LNCaP clone FGC (cell line): ENCODE data around the gene NAALADL2.

Experiments
- DNase-seq: peaks from one replicate; pipeline ENCODE4 v3.0.0-alpha.2; 2011; ENCODE audit warnings: low read depth
- H3K4me3 ChIP-seq: 2 replicates; pipeline ENCODE4 v1.5.1; 2011; ENCODE audit warnings: mild to moderate bottlenecking, low read depth, low read length, control low read depth
- TF ChIP-seq, protein P1 (sequence below): IDR thresholded peaks from 2 replicates; pipeline ENCODE4 v1.5.1; 2012; ENCODE audit warnings: mild to moderate bottlenecking; ENCODE audit not compliant: control insufficient read depth, insufficient read depth; ENCODE audit errors: extremely low read depth

Gene NAALADL2

DNA sequence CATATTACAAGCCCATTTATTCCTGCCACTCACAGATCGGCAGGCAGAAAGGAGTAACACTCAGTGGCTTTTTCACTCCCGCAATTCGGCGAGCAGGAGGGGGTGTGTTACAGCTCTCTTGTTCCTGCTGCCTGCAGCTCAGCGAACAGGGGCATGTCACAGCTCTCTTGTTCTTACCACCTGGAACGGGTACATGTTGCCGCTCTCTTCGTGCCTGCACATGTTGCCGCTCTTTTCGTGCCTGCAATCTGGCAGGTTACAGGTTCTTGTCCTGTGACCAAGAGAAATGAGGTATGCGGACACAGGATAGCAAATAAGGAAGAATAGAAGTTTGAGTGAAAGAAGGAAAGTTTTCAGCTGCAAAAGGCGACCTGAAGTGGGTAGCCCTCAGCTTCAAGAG is 761.4 kb downstream of the NAALADL2 start:
- no peak for DNase-seq
- TF ChIP-seq, protein P1, sequence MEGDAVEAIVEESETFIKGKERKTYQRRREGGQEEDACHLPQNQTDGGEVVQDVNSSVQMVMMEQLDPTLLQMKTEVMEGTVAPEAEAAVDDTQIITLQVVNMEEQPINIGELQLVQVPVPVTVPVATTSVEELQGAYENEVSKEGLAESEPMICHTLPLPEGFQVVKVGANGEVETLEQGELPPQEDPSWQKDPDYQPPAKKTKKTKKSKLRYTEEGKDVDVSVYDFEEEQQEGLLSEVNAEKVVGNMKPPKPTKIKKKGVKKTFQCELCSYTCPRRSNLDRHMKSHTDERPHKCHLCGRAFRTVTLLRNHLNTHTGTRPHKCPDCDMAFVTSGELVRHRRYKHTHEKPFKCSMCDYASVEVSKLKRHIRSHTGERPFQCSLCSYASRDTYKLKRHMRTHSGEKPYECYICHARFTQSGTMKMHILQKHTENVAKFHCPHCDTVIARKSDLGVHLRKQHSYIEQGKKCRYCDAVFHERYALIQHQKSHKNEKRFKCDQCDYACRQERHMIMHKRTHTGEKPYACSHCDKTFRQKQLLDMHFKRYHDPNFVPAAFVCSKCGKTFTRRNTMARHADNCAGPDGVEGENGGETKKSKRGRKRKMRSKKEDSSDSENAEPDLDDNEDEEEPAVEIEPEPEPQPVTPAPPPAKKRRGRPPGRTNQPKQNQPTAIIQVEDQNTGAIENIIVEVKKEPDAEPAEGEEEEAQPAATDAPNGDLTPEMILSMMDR = no peak
- H3K4me3 ChIP-seq = no peak overlapping the region

- no peak for DNase-seq
- no peak overlapping the region for H3K4me3 ChIP-seq
- TF ChIP-seq, protein P1 = no peak
Measured at GRCh38 chr3:175640958-175641357, 781.8 kb downstream of the NAALADL2 start.

- DNase-seq = no peak
- TF ChIP-seq, protein P1 = no peak
- H3K4me3 ChIP-seq = no peak overlapping the region
Measured at GRCh38 chr3:175646865-175647264, 787.7 kb downstream of the NAALADL2 start.

- TF ChIP-seq, protein P1 = no peak
- DNase-seq = no peak
- H3K4me3 ChIP-seq = no peak overlapping the region
Measured at GRCh38 chr3:175648899-175649298, 789.8 kb downstream of the NAALADL2 start.

- peak overlapping the region; percentile 22; the same call in 1 of the 2 replicates for H3K4me3 ChIP-seq
- TF ChIP-seq, protein P1 = no peak
Measured at GRCh38 chr3:175651716-175652115, 792.6 kb downstream of the NAALADL2 start.

DNA sequence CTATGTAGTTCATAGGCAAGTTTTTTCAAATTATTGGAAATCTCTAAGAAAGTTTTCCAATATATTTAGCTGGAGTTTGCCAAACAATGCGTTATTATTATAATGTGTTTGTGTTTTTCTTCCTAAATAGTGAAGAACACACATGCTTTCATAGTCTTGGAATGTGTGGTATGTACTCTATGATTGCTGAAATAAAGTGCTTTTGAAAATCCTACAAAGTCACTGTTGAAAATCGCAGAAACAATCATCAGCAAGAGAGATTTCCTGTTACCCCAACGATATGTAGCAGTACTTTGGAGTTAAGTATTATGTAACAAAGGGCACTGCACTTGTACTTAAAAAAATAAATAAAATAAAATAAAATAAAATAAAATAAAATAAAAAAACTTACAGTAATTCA is 796.2 kb downstream of the NAALADL2 start:
- no peak for DNase-seq
- no peak overlapping the region for H3K4me3 ChIP-seq
- TF ChIP-seq, protein P1 = no peak

More at GRCh38 chr3:175651716-175652115, 792.6 kb downstream of the NAALADL2 start:
- DNase-seq = peak; percentile 30

DNA sequence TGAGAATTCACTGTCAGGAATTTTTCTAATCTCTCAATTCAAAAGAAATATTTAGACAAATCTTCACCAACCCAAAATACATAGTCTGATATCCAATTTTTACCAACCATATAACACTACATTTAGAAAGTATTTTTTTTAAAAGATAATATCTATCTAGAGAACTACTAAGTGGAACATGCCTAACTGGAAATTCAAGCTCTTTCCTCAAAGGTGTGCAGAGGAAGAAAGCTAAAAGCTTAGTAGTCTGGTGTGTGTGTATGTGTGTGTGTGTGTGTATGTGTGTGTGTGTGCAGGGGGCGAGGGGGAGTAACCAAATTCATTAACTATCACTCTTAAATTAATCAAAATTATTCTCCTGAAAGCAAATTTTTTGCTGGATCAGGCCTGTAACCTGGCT is 797.3 kb downstream of the NAALADL2 start:
- H3K4me3 ChIP-seq = no peak overlapping the region
- peak; percentile 46 for DNase-seq
- TF ChIP-seq, protein P1 = no peak
